RWPE2 (cell line): ENCODE results near the gene NECTIN4.

Source experiments
- ATAC-seq: fragments of 200-7000 bp; cut with Tn5 transposase; 3 replicates; pipeline ENCODE4 v1.9.1; 2021; ENCODE audit warnings: low read depth
- DNase-seq: peaks from one replicate; pipeline ENCODE4 v3.0.0-alpha.2; 2020; ENCODE audit warnings: low spot score
- H3K27ac ChIP-seq: fragments of 450-650 bp; 2 replicates; pipeline ENCODE4 v1.5.1; 2017; ENCODE audit warnings: mild to moderate bottlenecking; ENCODE audit not compliant: poor library complexity, severe bottlenecking
- H3K27me3 ChIP-seq: fragments of 250-450 bp; sonication (Bioruptor Pico); 2 replicates; pipeline ENCODE4 v1.5.1; 2021; ENCODE audit warnings: mild to moderate bottlenecking, moderate library complexity; ENCODE audit not compliant: insufficient read depth, poor library complexity, severe bottlenecking
- H3K36me3 ChIP-seq: fragments of 250-450 bp; sonication (Bioruptor Pico); 2 replicates; pipeline ENCODE4 v1.5.1; 2020; ENCODE audit warnings: low read depth, mild to moderate bottlenecking, moderate library complexity
- H3K4me1 ChIP-seq: fragments of 250-450 bp; sonication (Bioruptor Pico); 2 replicates; pipeline ENCODE4 v1.5.1; 2021; ENCODE audit warnings: mild to moderate bottlenecking, moderate library complexity; ENCODE audit not compliant: insufficient read depth, poor library complexity, severe bottlenecking
- H3K4me3 ChIP-seq: fragments of 250-450 bp; sonication (Bioruptor Pico); 2 replicates; pipeline ENCODE4 v1.5.1; 2021; ENCODE audit warnings: mild to moderate bottlenecking, moderate library complexity; ENCODE audit not compliant: severe bottlenecking
- H3K9me3 ChIP-seq: fragments of 250-450 bp; sonication (Bioruptor Pico); 2 replicates; pipeline ENCODE4 v1.5.1; 2021; ENCODE audit warnings: mild to moderate bottlenecking, moderate library complexity; ENCODE audit not compliant: severe bottlenecking
- CTCF ChIP-seq: fragments of 450-650 bp; IDR thresholded peaks from one replicate; pipeline ENCODE4 v1.5.1; 2017; ENCODE audit warnings: mild to moderate bottlenecking, moderate library complexity; ENCODE audit not compliant: poor library complexity, severe bottlenecking

The NECTIN4 gene

GRCh38 chr1:161044908-161045735, 44.2 kb downstream of the NECTIN4 start:
- H3K4me1 ChIP-seq, result peaks cover 7% of the 10 kb centered on the region
- H3K27me3 ChIP-seq, result no peaks in the 10 kb centered on the region
- H3K36me3 ChIP-seq, result peaks cover 30% of the 10 kb centered on the region
- H3K9me3 ChIP-seq, result no peaks in the 10 kb centered on the region
- DNase-seq (no peak), ATAC-seq (peak; percentile 58)
- peak overlapping the region; percentile 74 for H3K27ac ChIP-seq
- no peak for TF ChIP-seq CTCF
- H3K4me3 ChIP-seq, result peak overlapping the region; percentile 62

- DNase-seq, result no peak
- peaks cover 7% of the 10 kb centered on the region for H3K4me1 ChIP-seq
- H3K9me3 ChIP-seq, result no peaks in the 10 kb centered on the region
- peak overlapping the region; percentile 74 for H3K27ac ChIP-seq
- H3K27me3 ChIP-seq, result no peaks in the 10 kb centered on the region
- H3K36me3 ChIP-seq, result peaks cover 36% of the 10 kb centered on the region
- peak overlapping the region; percentile 62 for H3K4me3 ChIP-seq
- TF ChIP-seq CTCF, result no peak
- no peak for ATAC-seq
Observed at GRCh38 chr1:161044535-161044907, 44.8 kb downstream of the NECTIN4 start.

- ATAC-seq (no peak), DNase-seq (no peak)
- TF ChIP-seq CTCF, result no peak
- H3K27ac ChIP-seq, result no peak overlapping the region
- H3K4me3 ChIP-seq, result no peak overlapping the region
- H3K27me3 ChIP-seq, result no peaks in the 10 kb centered on the region
- peaks cover 6% of the 10 kb centered on the region for H3K4me1 ChIP-seq
- peaks cover 42% of the 10 kb centered on the region for H3K36me3 ChIP-seq
- H3K9me3 ChIP-seq, result no peaks in the 10 kb centered on the region
Observed at GRCh38 chr1:161039546-161039945, 49.8 kb downstream of the NECTIN4 start.

- no peak overlapping the region for H3K27ac ChIP-seq
- DNase-seq (no peak), ATAC-seq (no peak)
- H3K4me1 ChIP-seq, result peaks cover 4% of the 10 kb centered on the region
- no peaks in the 10 kb centered on the region for H3K27me3 ChIP-seq
- H3K9me3 ChIP-seq, result no peaks in the 10 kb centered on the region
- peak overlapping the region; percentile 89 for H3K4me3 ChIP-seq
- no peak for TF ChIP-seq CTCF
- peaks cover 42% of the 10 kb centered on the region for H3K36me3 ChIP-seq
Observed at GRCh38 chr1:161039154-161039545, 50.2 kb downstream of the NECTIN4 start.

GRCh38 chr1:161038523-161039153, 50.7 kb downstream of the NECTIN4 start, which contains the start of gene TSTD1:
Gene TSTD1, minus strand, starts transcription at chr1:161038964. Its CDS starts 75 bp downstream, at chr1:161038889.
- ATAC-seq, result peak; percentile 88
- Histone ChIP-seq H3K4me1 (peaks cover 4% of the 10 kb centered on the region), H3K27me3 (no peaks in the 10 kb centered on the region), H3K36me3 (peaks cover 42% of the 10 kb centered on the region), H3K9me3 (no peaks in the 10 kb centered on the region), H3K4me3 (peak within 1 kb of the TSS; percentile 89), H3K27ac (peak within 1 kb of the TSS; percentile 59)
- TF ChIP-seq CTCF, result no peak
- DNase-seq, result no peak
